CD14-positive monocyte (primary cell): ENCODE data around the gene BAD. TPM values are rescaled to one million over a fixed set of nuclear protein-coding genes. Genes with fewer than 3 reads are reported as not detected.
"Not testable (repeated sequence)": the region's sequence is repeated elsewhere in the genome, so short reads cannot be mapped to it uniquely, and the experiment has no call there.

Source experiments
- DNase-seq, 3 donors: peaks; one replicate each; pipeline ENCODE4 v3.0.0-alpha.2; 2011 to 2022
- H2AFZ ChIP-seq: 2 replicates; pipeline ENCODE4 v1.6.0; 2012; ENCODE audit warnings: mild to moderate bottlenecking, low read depth, low read length, inconsistent platforms; ENCODE audit not compliant: insufficient read depth, poor library complexity, severe bottlenecking
- H3K27ac ChIP-seq, 2 donors: 1 replicate in 1 of 2; 2 replicates in 1 of 2; pipeline ENCODE4 v1.5.1; 2012 to 2013; ENCODE audit warnings: low read length in 2 of 2, control low read depth in 1 of 2, inconsistent platforms in 1 of 2, low read depth in 1 of 2, mild to moderate bottlenecking in 1 of 2
- H3K27me3 ChIP-seq, 2 donors: one replicate each; pipeline versions ENCODE4 v1.6.0 to v1.6.1; 2011 to 2013; ENCODE audit warnings: low read length in 2 of 2; ENCODE audit not compliant: control insufficient read depth in 2 of 2, insufficient read depth in 2 of 2
- H3K36me3 ChIP-seq, 2 donors: replicated peaks in 1 of 2; 1 replicate in 1 of 2; 2 replicates in 1 of 2; pipeline versions ENCODE4 v1.5.1 to v1.6.1; 2012 to 2013; ENCODE audit warnings: low read length in 2 of 2, control low read depth in 1 of 2, inconsistent platforms in 1 of 2, mild to moderate bottlenecking in 1 of 2; ENCODE audit not compliant: insufficient read depth in 2 of 2, control insufficient read depth in 1 of 2
- H3K4me1 ChIP-seq, 2 donors: 1 replicate in 1 of 2; 2 replicates in 1 of 2; pipeline versions ENCODE4 v1.5.1 to v1.6.1; 2012 to 2013; ENCODE audit warnings: low read length in 2 of 2, control low read depth in 1 of 2, inconsistent platforms in 1 of 2, mild to moderate bottlenecking in 1 of 2, moderate library complexity in 1 of 2; ENCODE audit not compliant: insufficient read depth in 2 of 2, control insufficient read depth in 1 of 2
- H3K4me2 ChIP-seq: replicated peaks from 2 replicates; pipeline ENCODE3; 2012; ENCODE audit warnings: low read length, moderate library complexity, mild to moderate bottlenecking; ENCODE audit not compliant: poor library complexity, severe bottlenecking; ENCODE audit errors: extremely low read depth
- H3K4me3 ChIP-seq, 3 experiments: fragments of 200-600 bp in 1 of 3; sonication (generic) in 1 of 3; replicated peaks in 1 of 3; 1 replicate in 2 of 3; 2 replicates in 1 of 3; pipeline ENCODE4 v1.5.1; 2011 to 2013; ENCODE audit warnings: low read length in 3 of 3, mild to moderate bottlenecking in 3 of 3, control low read depth in 2 of 3, low read depth in 2 of 3, inconsistent platforms in 1 of 3, moderate library complexity in 1 of 3
- H3K79me2 ChIP-seq: 2 replicates; pipeline ENCODE4 v1.6.0; 2012; ENCODE audit warnings: mild to moderate bottlenecking, control low read depth, inconsistent platforms, low read length, moderate library complexity; ENCODE audit not compliant: insufficient read depth
- H3K9ac ChIP-seq: 2 replicates; pipeline ENCODE4 v1.6.0; 2017; ENCODE audit warnings: low read length, mild to moderate bottlenecking; ENCODE audit not compliant: insufficient read depth, poor library complexity, severe bottlenecking
- H3K9me3 ChIP-seq, 2 donors: replicated peaks in 1 of 2; 1 replicate in 1 of 2; 2 replicates in 1 of 2; pipeline versions ENCODE4 v1.5.1 to v1.6.1; 2012 to 2013; ENCODE audit warnings: low read length in 2 of 2, control low read depth in 1 of 2; ENCODE audit not compliant: control insufficient read depth in 1 of 2, insufficient read depth in 1 of 2
- H4K20me1 ChIP-seq: 2 replicates; pipeline ENCODE4 v1.6.0; 2012; ENCODE audit warnings: mild to moderate bottlenecking, low read length, control low read depth, moderate library complexity; ENCODE audit not compliant: insufficient read depth
- H3K27ac Mint-ChIP-seq, 7 donors: one replicate each; pipeline ENCODE4 v1.8.0; 2020; ENCODE audit warnings: mild to moderate bottlenecking in 7 of 7, mixed read lengths in 7 of 7, moderate library complexity in 6 of 7, inconsistent platforms in 2 of 7
- H3K27me3 Mint-ChIP-seq, 3 donors: one replicate each; pipeline ENCODE4 v1.8.0; 2021 to 2022; ENCODE audit warnings: low read depth in 3 of 3, mild to moderate bottlenecking in 3 of 3, mixed read lengths in 3 of 3, moderate library complexity in 3 of 3, inconsistent platforms in 1 of 3
- H3K36me3 Mint-ChIP-seq, 2 donors: one replicate each; pipeline ENCODE4 v1.8.0; 2020; ENCODE audit warnings: mixed read lengths in 2 of 2, inconsistent platforms in 1 of 2, mild to moderate bottlenecking in 1 of 2
- H3K4me1 Mint-ChIP-seq: one replicate; pipeline ENCODE4 v1.8.0; 2020; ENCODE audit warnings: mild to moderate bottlenecking, mixed read lengths
- H3K4me3 Mint-ChIP-seq, 2 donors: one replicate each; pipeline ENCODE4 v1.8.0; 2020; ENCODE audit warnings: mild to moderate bottlenecking in 2 of 2, mixed read lengths in 2 of 2, moderate library complexity in 1 of 2
- H3K9me3 Mint-ChIP-seq, 7 donors: one replicate each; pipeline ENCODE4 v1.8.0; 2020 to 2022; ENCODE audit warnings: mixed read lengths in 7 of 7, mild to moderate bottlenecking in 6 of 7, moderate library complexity in 6 of 7, inconsistent platforms in 2 of 7
- CTCF ChIP-seq: fragments of 200-600 bp; IDR thresholded peaks from one replicate; pipeline ENCODE4 v1.8.0; 2022; ENCODE audit warnings: antibody characterized with exemption, mild to moderate bottlenecking
- WGBS: methylation state at CpG from one replicate; pipeline ENCODE4 v1.1.5; 2013; ENCODE audit warnings: missing lambda C conversion rate; ENCODE audit not compliant: insufficient coverage; 5-methylcytosine and 5-hydroxymethylcytosine counted together
- intact Hi-C, 2 donors: fragments of 100-400 bp; cut with micrococcal nuclease; formaldehyde crosslinking; loops; one replicate each; pipeline versions ENCODE4 v1.15.0 to v1.15.1; 2023
- polyA plus RNA-seq, 3 donors: library from polyadenylated mRNA; depleted of rRNA in 1 of 3; unstranded in 2 of 3; stranded (reverse) in 1 of 3; fragments of 300-500 nt in 2 of 3; fragments of >200 nt in 1 of 3; fragmentation: Illumina TruSeq in 2 of 3; gene quantifications; 1 replicate in 2 of 3; 2 replicates in 1 of 3; pipeline ENCODE4 v1.2.3, GENCODE V29; 2012 to 2021

BAD gene
- polyA plus RNA-seq, 3 donors: 21.1 to 63.2 (median 48.7) TPM

GRCh38 chr11:64313491-64314145 lies 29.2 kb upstream of the BAD start:
- Mint-ChIP-seq H3K27me3 (peaks cover 0 to 1% (median 0%) of the 10 kb centered on the region in 3 donors), H3K9me3 (no peaks in the 10 kb centered on the region), H3K27ac (peak overlapping the region in 5 of 7 donors; percentile 14 to 80 (median 54)), H3K4me3 (no peak overlapping the region), H3K4me1 (peaks cover 27% of the 10 kb centered on the region), H3K36me3 (peaks cover 33 to 60% of the 10 kb centered on the region in 2 donors)
- no peak for TF ChIP-seq CTCF
- H3K9ac ChIP-seq: no peak overlapping the region
- peaks cover 67% of the 10 kb centered on the region for H4K20me1 ChIP-seq
- intact Hi-C loops: no loop called here
- peaks cover 16 to 30% of the 10 kb centered on the region in 2 donors for H3K4me1 ChIP-seq
- H3K9me3 ChIP-seq: no peaks in the 10 kb centered on the region
- no peaks in the 10 kb centered on the region for H3K27me3 ChIP-seq
- WGBS: 88% methylated on average over 12 of the region's 18 CpGs
- H3K27ac ChIP-seq: peak overlapping the region in 1 of 2 donors; percentile 21
- H3K4me3 ChIP-seq: no peak overlapping the region
- no peak for DNase-seq
- no peak overlapping the region for H3K4me2 ChIP-seq
- H2AFZ ChIP-seq: no peak overlapping the region
- H3K36me3 ChIP-seq: peaks cover 36 to 51% of the 10 kb centered on the region in 2 donors
- peaks cover 44% of the 10 kb centered on the region for H3K79me2 ChIP-seq

- Histone ChIP-seq H3K4me1 (peaks cover 16 to 24% of the 10 kb centered on the region in 2 donors), H3K9ac (no peak overlapping the region), H2AFZ (no peak overlapping the region), H3K9me3 (no peaks in the 10 kb centered on the region), H3K79me2 (peaks cover 48% of the 10 kb centered on the region), H3K27me3 (no peaks in the 10 kb centered on the region), H3K4me3 (no peak overlapping the region), H4K20me1 (peaks cover 72% of the 10 kb centered on the region), H3K36me3 (peaks cover 38 to 52% of the 10 kb centered on the region in 2 donors), H3K27ac (peak overlapping the region in 1 of 2 donors; percentile 21), H3K4me2 (no peak overlapping the region)
- intact Hi-C loops: no loop called here
- Mint-ChIP-seq H3K36me3 (peaks cover 35 to 63% of the 10 kb centered on the region in 2 donors), H3K4me1 (peaks cover 25% of the 10 kb centered on the region), H3K9me3 (no peaks in the 10 kb centered on the region), H3K27me3 (peaks cover 0 to 1% (median 0%) of the 10 kb centered on the region in 3 donors), H3K4me3 (no peak overlapping the region), H3K27ac (peak overlapping the region in 5 of 7 donors; percentile 35 to 80 (median 77))
- TF ChIP-seq CTCF: no peak
- WGBS: 100% methylated on average over 10 of the region's 10 CpGs
- no peak for DNase-seq
Measured at GRCh38 chr11:64312947-64313346, 28.5 kb upstream of the BAD start.

GRCh38 chr11:64307795-64308194 lies 23.3 kb upstream of the BAD start:
- not testable (repeated sequence) for H3K27me3 ChIP-seq, H3K27me3 Mint-ChIP-seq, DNase-seq, H3K9me3 Mint-ChIP-seq, H3K4me3 Mint-ChIP-seq, H2AFZ ChIP-seq, H3K4me2 ChIP-seq, H3K27ac ChIP-seq, H3K4me3 ChIP-seq, H3K9ac ChIP-seq, H3K9me3 ChIP-seq
- intact Hi-C loops: loop anchor here in 1 of 2 donors (5.0 kb wide), 1 partner anchor 35 kb away; the partner anchor contains the start of gene CCDC88B
- peaks cover 18 to 40% of the 10 kb centered on the region in 2 donors for H3K36me3 Mint-ChIP-seq
- H3K4me1 Mint-ChIP-seq: peaks cover 36% of the 10 kb centered on the region
- H3K79me2 ChIP-seq: peaks cover 61% of the 10 kb centered on the region
- H4K20me1 ChIP-seq: peaks cover 56% of the 10 kb centered on the region
- peaks cover 14 to 27% of the 10 kb centered on the region in 2 donors for H3K36me3 ChIP-seq
- peak overlapping the region in 3 of 7 donors; percentile 1 to 63 (median 50) for H3K27ac Mint-ChIP-seq
- 93% methylated on average over 3 of the region's 5 CpGs for WGBS
- H3K4me1 ChIP-seq: peaks cover 26 to 30% of the 10 kb centered on the region in 2 donors
